Nephron (organoid): ENCODE results near the gene C11orf42.

ENCODE experiments used
- H3K27ac Mint-ChIP-seq, 3 experiments: 2 replicates each; pipeline ENCODE4 v1.8.0; 2020; ENCODE audit warnings: mixed read lengths in 3 of 3, mild to moderate bottlenecking in 2 of 3, moderate library complexity in 1 of 3
- H3K27me3 Mint-ChIP-seq: 2 replicates; pipeline ENCODE4 v1.8.0; 2021; ENCODE audit warnings: low read depth, mild to moderate bottlenecking, moderate library complexity, mixed read lengths
- H3K36me3 Mint-ChIP-seq: 2 replicates; pipeline ENCODE4 v1.8.0; 2020; ENCODE audit warnings: low read depth, mixed read lengths
- H3K4me1 Mint-ChIP-seq: 2 replicates; pipeline ENCODE4 v1.8.0; 2020; ENCODE audit warnings: mixed read lengths
- H3K4me3 Mint-ChIP-seq, 3 experiments: 2 replicates each; pipeline ENCODE4 v1.8.0; 2020; ENCODE audit warnings: mild to moderate bottlenecking in 3 of 3, mixed read lengths in 3 of 3, moderate library complexity in 2 of 3
- H3K9me3 Mint-ChIP-seq: 2 replicates; pipeline ENCODE4 v1.8.0; 2020; ENCODE audit warnings: mixed read lengths
- TF ChIP-seq, protein P1 (sequence below), 3 experiments: fragments of 200-600 bp; sonication (generic); IDR thresholded peaks; one replicate each; pipeline ENCODE4 v1.5.0; 2021; ENCODE audit warnings: antibody characterized with exemption in 3 of 3; ENCODE audit not compliant: unreplicated experiment in 3 of 3

The C11orf42 gene, protein sequence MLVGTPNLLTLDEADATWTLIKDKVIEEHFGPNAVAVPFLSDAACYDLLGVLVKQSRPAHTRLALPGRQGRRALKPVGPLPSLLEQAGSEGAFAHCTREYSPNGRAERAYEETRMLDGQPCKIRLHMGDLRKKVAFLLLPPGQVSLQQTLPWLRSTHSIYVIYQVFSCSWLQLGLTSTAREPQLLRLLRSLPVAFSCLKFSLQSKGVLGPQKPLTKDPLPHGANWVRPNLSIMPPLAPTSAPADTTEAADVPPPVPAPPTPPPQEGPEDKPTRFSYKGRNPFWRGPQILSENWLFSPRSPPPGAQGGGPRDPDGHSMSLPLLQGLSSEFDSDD

DNA sequence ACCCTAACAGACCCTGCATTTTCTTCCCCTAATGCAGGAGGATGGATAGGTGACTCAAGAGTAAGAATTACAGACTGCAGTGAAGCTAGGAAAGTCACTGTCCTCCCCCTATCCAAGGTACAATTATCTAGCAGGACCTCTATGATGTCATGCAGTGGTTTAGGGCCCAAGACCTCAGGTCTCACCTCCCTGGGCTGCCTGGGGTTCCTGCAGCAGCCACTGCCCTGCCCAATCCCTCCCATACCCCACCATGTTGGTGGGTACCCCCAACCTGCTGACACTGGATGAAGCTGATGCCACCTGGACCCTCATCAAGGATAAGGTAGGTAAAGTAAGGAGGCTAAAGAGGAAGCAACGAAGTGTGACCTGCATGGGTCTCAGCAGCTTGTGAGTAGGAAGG lies at the start of gene C11orf42:
C11orf42 (plus strand) TSS at position 192 of the 400 bp plus-strand sequence; CDS start at position 251, 59 bp downstream.
- Mint-ChIP-seq H3K4me3 (no peak within 1 kb of the TSS), H3K36me3 (peaks cover 24% of the 10 kb centered on the region), H3K9me3 (no peaks in the 10 kb centered on the region), H3K4me1 (no peaks in the 10 kb centered on the region), H3K27ac (no peak within 1 kb of the TSS), H3K27me3 (no peaks in the 10 kb centered on the region)
- TF ChIP-seq, protein P1, sequence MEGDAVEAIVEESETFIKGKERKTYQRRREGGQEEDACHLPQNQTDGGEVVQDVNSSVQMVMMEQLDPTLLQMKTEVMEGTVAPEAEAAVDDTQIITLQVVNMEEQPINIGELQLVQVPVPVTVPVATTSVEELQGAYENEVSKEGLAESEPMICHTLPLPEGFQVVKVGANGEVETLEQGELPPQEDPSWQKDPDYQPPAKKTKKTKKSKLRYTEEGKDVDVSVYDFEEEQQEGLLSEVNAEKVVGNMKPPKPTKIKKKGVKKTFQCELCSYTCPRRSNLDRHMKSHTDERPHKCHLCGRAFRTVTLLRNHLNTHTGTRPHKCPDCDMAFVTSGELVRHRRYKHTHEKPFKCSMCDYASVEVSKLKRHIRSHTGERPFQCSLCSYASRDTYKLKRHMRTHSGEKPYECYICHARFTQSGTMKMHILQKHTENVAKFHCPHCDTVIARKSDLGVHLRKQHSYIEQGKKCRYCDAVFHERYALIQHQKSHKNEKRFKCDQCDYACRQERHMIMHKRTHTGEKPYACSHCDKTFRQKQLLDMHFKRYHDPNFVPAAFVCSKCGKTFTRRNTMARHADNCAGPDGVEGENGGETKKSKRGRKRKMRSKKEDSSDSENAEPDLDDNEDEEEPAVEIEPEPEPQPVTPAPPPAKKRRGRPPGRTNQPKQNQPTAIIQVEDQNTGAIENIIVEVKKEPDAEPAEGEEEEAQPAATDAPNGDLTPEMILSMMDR (IDR thresholded peaks at IDR 0.05; ENCODE audit: unreplicated experiment in 3 of 3) = no peak

DNA sequence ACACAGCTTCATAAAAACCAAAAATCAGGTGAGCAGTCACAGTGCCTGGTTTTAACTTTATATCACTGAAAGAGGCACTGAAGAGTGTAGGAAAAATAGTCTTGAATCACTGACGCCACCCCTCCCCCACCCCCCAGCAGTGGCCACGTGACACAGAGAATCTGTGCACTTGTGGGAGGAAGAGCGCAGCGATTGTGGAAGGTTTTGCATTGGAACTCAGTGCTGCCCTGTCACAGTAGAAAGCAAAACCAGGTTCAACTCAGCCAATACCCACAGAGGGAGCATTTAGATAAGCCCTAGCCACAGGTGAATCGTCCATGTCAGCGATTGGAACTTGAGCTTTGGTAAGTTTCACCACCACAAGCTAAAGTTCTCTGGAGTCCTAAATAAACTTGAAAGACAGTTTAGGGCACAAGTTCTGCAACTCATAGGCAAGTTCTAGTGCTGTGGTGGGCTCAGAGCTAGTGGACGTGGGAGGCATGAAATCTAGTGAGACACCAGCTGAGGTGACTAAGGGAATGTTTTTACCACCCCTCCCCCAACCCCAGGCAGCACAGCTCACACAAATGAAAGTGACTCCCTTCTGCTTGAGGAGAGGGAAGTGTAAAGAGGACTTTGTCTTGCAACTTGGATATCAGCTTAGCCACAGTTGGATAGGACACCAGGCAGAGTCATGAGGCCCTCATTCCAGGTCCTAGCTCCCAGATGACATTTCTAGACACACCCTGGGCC lies 48.6 kb upstream of the C11orf42 start:
- no peaks in the 10 kb centered on the region for H3K27me3 Mint-ChIP-seq
- H3K4me3 Mint-ChIP-seq = no peak overlapping the region
- H3K27ac Mint-ChIP-seq = no peak overlapping the region
- no peaks in the 10 kb centered on the region for H3K9me3 Mint-ChIP-seq
- H3K36me3 Mint-ChIP-seq = no peaks in the 10 kb centered on the region
- H3K4me1 Mint-ChIP-seq = no peaks in the 10 kb centered on the region
- TF ChIP-seq, protein P1 (IDR thresholded peaks at IDR 0.05; ENCODE audit: unreplicated experiment in 3 of 3) = no peak

DNA sequence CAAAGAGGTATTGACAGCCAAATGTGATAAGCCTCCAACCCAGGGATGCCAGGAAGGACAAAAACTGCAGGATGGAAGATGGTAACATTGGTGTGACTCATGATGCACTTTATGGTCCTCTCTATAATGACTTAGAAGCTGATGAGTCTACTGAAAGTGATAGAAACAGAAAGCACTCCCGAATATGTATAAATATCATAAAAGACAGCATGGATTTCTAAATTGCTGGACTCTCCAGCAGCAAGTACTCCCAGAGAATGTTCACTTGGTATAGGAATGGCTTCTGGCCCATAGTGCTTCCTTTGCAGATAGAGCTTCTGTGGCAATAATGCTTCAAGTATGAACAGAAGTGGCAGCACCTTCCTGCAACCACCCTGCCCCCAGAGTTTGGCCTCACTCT lies 35.1 kb upstream of the C11orf42 start, which contains the start of gene OR52B2:
OR52B2 (minus strand) TSS at position 101 of the 400 bp plus-strand sequence; CDS start at position 101, 0 bp downstream.
- H3K4me3 Mint-ChIP-seq = no peak within 1 kb of the TSS
- no peaks in the 10 kb centered on the region for H3K36me3 Mint-ChIP-seq
- H3K9me3 Mint-ChIP-seq = peaks cover 6% of the 10 kb centered on the region
- no peak within 1 kb of the TSS for H3K27ac Mint-ChIP-seq
- TF ChIP-seq, protein P1 (IDR thresholded peaks at IDR 0.05; ENCODE audit: unreplicated experiment in 3 of 3) = no peak
- peaks cover 5% of the 10 kb centered on the region for H3K27me3 Mint-ChIP-seq
- no peaks in the 10 kb centered on the region for H3K4me1 Mint-ChIP-seq

DNA sequence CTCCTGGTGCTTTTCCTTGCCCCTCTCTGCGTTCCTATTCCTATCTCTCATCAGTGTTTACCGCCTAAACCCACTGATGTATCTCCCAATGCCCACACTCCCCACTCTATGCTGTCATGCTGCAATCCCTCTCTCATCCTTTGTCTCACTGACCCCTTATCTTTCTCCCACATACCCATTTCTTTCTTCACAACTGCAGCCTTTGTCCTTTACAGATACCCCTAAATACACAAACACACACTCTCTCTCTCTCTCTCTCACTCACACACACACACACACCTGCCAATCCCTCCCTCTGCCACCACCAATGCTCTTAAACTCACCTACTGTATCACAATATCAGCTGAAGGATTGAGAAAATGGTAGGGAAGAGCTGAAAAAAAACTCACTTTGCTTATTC lies 29.9 kb upstream of the C11orf42 start:
- no peaks in the 10 kb centered on the region for H3K36me3 Mint-ChIP-seq
- H3K4me3 Mint-ChIP-seq = no peak overlapping the region
- peaks cover 5% of the 10 kb centered on the region for H3K27me3 Mint-ChIP-seq
- TF ChIP-seq, protein P1 (IDR thresholded peaks at IDR 0.05; ENCODE audit: unreplicated experiment in 3 of 3) = no peak
- no peaks in the 10 kb centered on the region for H3K4me1 Mint-ChIP-seq
- no peak overlapping the region for H3K27ac Mint-ChIP-seq
- peaks cover 6% of the 10 kb centered on the region for H3K9me3 Mint-ChIP-seq

DNA sequence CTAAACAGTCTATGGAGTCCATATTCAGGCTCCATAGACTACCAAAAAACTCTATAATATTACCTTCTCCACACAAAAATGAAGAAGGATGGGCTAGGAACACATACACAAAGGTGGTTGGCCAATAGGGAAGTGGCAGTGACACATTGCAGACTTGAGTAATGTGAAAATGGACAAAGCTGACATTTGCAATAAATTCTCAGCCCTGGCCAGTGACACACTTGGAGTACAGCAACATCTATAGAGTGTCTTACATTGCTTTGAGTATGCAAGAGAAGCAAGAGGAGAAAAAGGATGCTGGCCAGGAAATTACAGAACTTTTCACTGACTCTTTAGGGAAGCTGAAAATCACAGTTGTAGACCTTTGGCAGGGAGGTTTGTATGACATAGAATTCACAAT lies 13.6 kb upstream of the C11orf42 start:
- TF ChIP-seq, protein P1 (IDR thresholded peaks at IDR 0.05; ENCODE audit: unreplicated experiment in 3 of 3) = no peak
- Mint-ChIP-seq H3K36me3 (no peaks in the 10 kb centered on the region), H3K4me3 (no peak overlapping the region), H3K9me3 (no peaks in the 10 kb centered on the region), H3K4me1 (no peaks in the 10 kb centered on the region), H3K27ac (no peak overlapping the region), H3K27me3 (no peaks in the 10 kb centered on the region)
